NCI-H1417 treated with DMSO at 0.1 percent for 48 hours (cell line): ENCODE results near the gene PRPF18.

Experiments
- DNase-seq: peaks from one replicate; lab custom pipeline; 2025; lab: John Stamatoyannopoulos, UW

Gene PRPF18

GRCh38 chr10:13604357-13605040 lies 17.7 kb downstream of the PRPF18 start:
- no peak for DNase-seq

GRCh38 chr10:13608246-13608853 lies 21.6 kb downstream of the PRPF18 start:
- no peak for DNase-seq

GRCh38 chr10:13612654-13613373 lies 26.0 kb downstream of the PRPF18 start:
- DNase-seq: no peak

GRCh38 chr10:13613519-13613918 lies 26.8 kb downstream of the PRPF18 start:
- DNase-seq: no peak

- DNase-seq: no peak
These were observed 28.0 kb downstream of the PRPF18 start for GRCh38 chr10:13614530-13615332.

- DNase-seq: no peak
These were observed 29.0 kb downstream of the PRPF18 start for GRCh38 chr10:13615650-13616300.

GRCh38 chr10:13617116-13617515 lies 30.4 kb downstream of the PRPF18 start:
- DNase-seq: no peak

- no peak for DNase-seq
These were observed 35.2 kb downstream of the PRPF18 start for GRCh38 chr10:13621931-13622330.

GRCh38 chr10:13624630-13625029 lies 37.9 kb downstream of the PRPF18 start:
- no peak for DNase-seq

GRCh38 chr10:13627459-13628310 lies 40.9 kb downstream of the PRPF18 start:
- no peak for DNase-seq

- no peak for DNase-seq
These were observed 41.9 kb downstream of the PRPF18 start for GRCh38 chr10:13628661-13629060.

GRCh38 chr10:13629116-13629515 lies 42.4 kb downstream of the PRPF18 start:
- no peak for DNase-seq

GRCh38 chr10:13630231-13630630 lies 43.5 kb downstream of the PRPF18 start:
- no peak for DNase-seq

- DNase-seq: no peak
These were observed 44.8 kb downstream of the PRPF18 start for GRCh38 chr10:13631594-13631993.

- no peak for DNase-seq
These were observed 45.7 kb downstream of the PRPF18 start for GRCh38 chr10:13632440-13632839.

- DNase-seq: no peak
These were observed 46.2 kb downstream of the PRPF18 start for GRCh38 chr10:13632884-13633440.

GRCh38 chr10:13633689-13634088 lies 46.9 kb downstream of the PRPF18 start:
- no peak for DNase-seq

- no peak for DNase-seq
These were observed 47.4 kb downstream of the PRPF18 start for GRCh38 chr10:13634207-13634606.

- DNase-seq: no peak
These were observed 50.0 kb downstream of the PRPF18 start for GRCh38 chr10:13636776-13637175.

GRCh38 chr10:13637303-13637856 lies 50.6 kb downstream of the PRPF18 start:
- DNase-seq: no peak
